ENCODE data around the gene SETDB2. TPM values are rescaled to one million over a fixed set of nuclear protein-coding genes. Genes with fewer than 3 reads are reported as not detected.

Gene SETDB2
- total and polyA plus RNA-seq, 2 of the 13 experiments (the other 11 are each of a cell fraction or from before 2014, with no cell fraction given) = 8.1 to 8.7 TPM

GRCh38 chr13:49464085-49464484 lies 20.0 kb downstream of the SETDB2 start:
- H3K36me3 ChIP-seq (replicated peaks in 1 of 2; ENCODE audit: control insufficient read depth in 1 of 2, insufficient read depth in 2 of 2, low read length in 2 of 2) = peaks cover 8 to 20% of the 10 kb centered on the region in 2 experiments
- peak overlapping the region; percentile 96 for H3K27ac ChIP-seq (ENCODE audit: extremely low read length, insufficient read depth, low read length)
- H3K4me2 ChIP-seq (ENCODE audit: low read depth, low read length) = no peak overlapping the region
- FAIRE-seq (no peak), DNase-seq (ENCODE audit: low spot score) (no peak), ATAC-seq (no peak)
- H3K27me3 ChIP-seq (ENCODE audit: control insufficient read depth in 1 of 2, insufficient read depth in 2 of 2, low read length in 2 of 2) = no peaks in the 10 kb centered on the region
- ChIA-PET POLR2A (no interaction called here), CTCF (ENCODE audit: low intra/inter-chr PET ratio, low total read pairs) (no interaction called here)
- H3K4me3 ChIP-seq (replicated peaks in 1 of 3; ENCODE audit: insufficient read depth in 1 of 3, low read depth in 2 of 3, low read length in 3 of 3) = no peak overlapping the region
- in situ Hi-C loops (cut with HindIII; ENCODE audit: extremely low pct_ligation_motif_present, low pct_unique_long_range_greater_than_20kb) = no loop called here
- H2AFZ ChIP-seq (ENCODE audit: low read length) = no peak overlapping the region
- no peak for TF ChIP-seq ARNTL (CRISPR knock-in tag; IDR thresholded peaks at IDR 0.05)
- TF ChIP-seq ZNF775 (CRISPR knock-in tag; IDR thresholded peaks at IDR 0.05; ENCODE audit: borderline replicate concordance) = no peak
- H3K9me3 ChIP-seq (ENCODE audit: low read length) = peaks cover 17% of the 10 kb centered on the region
- intact Hi-C loops (cut with micrococcal nuclease; ENCODE audit: unreplicated experiment) = no loop called here
- no peaks in the 10 kb centered on the region for H4K20me1 ChIP-seq (ENCODE audit: insufficient read depth, low read length)
- H3K79me2 ChIP-seq (ENCODE audit: insufficient read depth, low read length) = no peaks in the 10 kb centered on the region
- H3K9ac ChIP-seq (ENCODE audit: insufficient read depth, low read depth, low read length) = no peak overlapping the region
- BruUV-seq (replicated peaks) = no TSS peak
- 64% methylated on average over 1 of the region's 1 CpG for WGBS (ENCODE audit: low lambda C conversion rate)
- H3K4me1 ChIP-seq (ENCODE audit: insufficient read depth, low read length) = peaks cover 40% of the 10 kb centered on the region

GRCh38 chr13:49464621-49465325 lies 20.7 kb downstream of the SETDB2 start:
- 9% methylated on average over 4 of the region's 4 CpGs for WGBS (ENCODE audit: low lambda C conversion rate)
- intact Hi-C loops (cut with micrococcal nuclease; ENCODE audit: unreplicated experiment) = loop anchor here (1.0 kb wide), 1 partner anchor 43 kb away; no protein-coding TSS in a partner anchor
- TF ChIP-seq ZNF18 (CRISPR knock-in tag; IDR thresholded peaks at IDR 0.05; ENCODE audit: insufficient replicate concordance) (peak; percentile 63), ELK4 (CRISPR knock-in tag; IDR thresholded peaks at IDR 0.05; ENCODE audit: borderline replicate concordance) (no peak), ZNF44 (CRISPR knock-in tag; IDR thresholded peaks at IDR 0.05) (no peak), AHDC1 (CRISPR knock-in tag; IDR thresholded peaks at IDR 0.05; ENCODE audit: borderline replicate concordance) (peak; percentile 87; the same call in 1 of the 2 replicates)

More at GRCh38 chr13:49464621-49465325, 20.7 kb downstream of the SETDB2 start:
- Histone ChIP-seq H3K4me1 (ENCODE audit: insufficient read depth, low read length) (peaks cover 40% of the 10 kb centered on the region), H3K27me3 (ENCODE audit: control insufficient read depth in 1 of 2, insufficient read depth in 2 of 2, low read length in 2 of 2) (no peaks in the 10 kb centered on the region), H3K4me2 (ENCODE audit: low read depth, low read length) (peak overlapping the region; percentile 59), H3K79me2 (ENCODE audit: insufficient read depth, low read length) (no peaks in the 10 kb centered on the region), H2AFZ (ENCODE audit: low read length) (no peak overlapping the region), H3K27ac (ENCODE audit: extremely low read length, insufficient read depth, low read length) (peak overlapping the region; percentile 96), H3K36me3 (replicated peaks in 1 of 2; ENCODE audit: control insufficient read depth in 1 of 2, insufficient read depth in 2 of 2, low read length in 2 of 2) (peaks cover 8 to 20% of the 10 kb centered on the region in 2 experiments), H3K4me3 (replicated peaks in 1 of 3; ENCODE audit: insufficient read depth in 1 of 3, low read depth in 2 of 3, low read length in 3 of 3) (peak overlapping the region in 2 of 3 experiments; percentile 8 to 22; a peak in 2 of 6 replicates), H3K9me3 (ENCODE audit: low read length) (peaks cover 17% of the 10 kb centered on the region), H3K9ac (ENCODE audit: insufficient read depth, low read depth, low read length) (peak overlapping the region; percentile 43), H4K20me1 (ENCODE audit: insufficient read depth, low read length) (no peaks in the 10 kb centered on the region)
- DNase-seq (ENCODE audit: low spot score) (peak; percentile 92), FAIRE-seq (peak; percentile 86), ATAC-seq (peak; percentile 85)
- in situ Hi-C loops (cut with HindIII; ENCODE audit: extremely low pct_ligation_motif_present, low pct_unique_long_range_greater_than_20kb) = no loop called here
- ChIA-PET POLR2A (interaction anchor here (2.3 to 3.3 kb wide), 3 partner anchors 20 to 151 kb away, joined by 5 to 123 read pairs (median 33); partner anchors contain the start of genes CAB39L, PHF11 and SETDB2), CTCF (ENCODE audit: low intra/inter-chr PET ratio, low total read pairs) (no interaction called here)
- BruUV-seq (replicated peaks) = no TSS peak
